Activated B cell treated with CpG ODN at 0.5 μM for 24 hours (primary cell): ENCODE data around the gene NAMPT. TPM values are rescaled to one million over a fixed set of nuclear protein-coding genes. Genes with fewer than 3 reads are reported as not detected.

Experiments
- ATAC-seq: fragments of 200-7000 bp; cut with Tn5 transposase; one replicate; pipeline ENCODE4 v1.10.0; 2021; ENCODE audit warnings: low read depth, mild to moderate bottlenecking, moderate library complexity
- CTCF ChIA-PET: fragments of 350-600 bp; sonication (Branson Sonifier 250); formaldehyde crosslinking; loops from one replicate; lab custom pipeline; 2021; ENCODE audit warnings: antibody characterized with exemption; lab: Charles Lee
- POLR2A ChIA-PET: fragments of 350-600 bp; sonication (Branson Sonifier 250); formaldehyde crosslinking; loops from one replicate; lab custom pipeline; 2021; ENCODE audit warnings: antibody characterized with exemption; lab: Charles Lee
- DNase-seq: peaks from one replicate; pipeline ENCODE4 v3.0.0; 2022
- H3K27ac Mint-ChIP-seq: one replicate; pipeline ENCODE4 v1.8.0; 2020; ENCODE audit warnings: mixed read lengths
- H3K27me3 Mint-ChIP-seq: one replicate; pipeline ENCODE4 v1.8.0; 2021; ENCODE audit warnings: mixed read lengths
- H3K36me3 Mint-ChIP-seq: one replicate; pipeline ENCODE4 v1.8.0; 2021; ENCODE audit warnings: low read depth, mixed read lengths
- H3K4me1 Mint-ChIP-seq: one replicate; pipeline ENCODE4 v1.8.0; 2021; ENCODE audit warnings: mixed read lengths
- H3K4me3 Mint-ChIP-seq: one replicate; pipeline ENCODE4 v1.8.0; 2020; ENCODE audit warnings: mild to moderate bottlenecking, mixed read lengths
- H3K9me3 Mint-ChIP-seq: one replicate; pipeline ENCODE4 v1.8.0; 2020; ENCODE audit warnings: mixed read lengths
- intact Hi-C: fragments of 100-400 bp; cut with micrococcal nuclease; formaldehyde crosslinking; loops from one replicate; pipeline ENCODE4 v1.15.1; 2024
- total RNA-seq: library from RNA; stranded (reverse); gene quantifications from 2 replicates; pipeline ENCODE4 v1.2.3, GENCODE V29; 2022
- TF ChIP-seq, protein P1 (sequence below): fragments of 200-600 bp; IDR thresholded peaks from one replicate; pipeline ENCODE4 v1.8.0; 2022; ENCODE audit warnings: antibody characterized with exemption, mild to moderate bottlenecking

Gene NAMPT
- total RNA-seq, 1 donor from 2014 or later = 90.2 TPM

GRCh38 chr7:106285051-106285854, 470 bp upstream of the NAMPT start:
- H3K27me3 Mint-ChIP-seq = no peaks in the 10 kb centered on the region
- H3K36me3 Mint-ChIP-seq = peaks cover 10% of the 10 kb centered on the region
- intact Hi-C loops = loop anchor here (1.0 to 10.0 kb wide), 16 partner anchors 61 to 1340 kb away; partner anchors contain the start of genes CCDC71L, KMT2E, PIK3CG and PRKAR2B
- H3K4me3 Mint-ChIP-seq = peak overlapping the region; percentile 89
- POLR2A ChIA-PET = interaction anchor here (0.6 to 3.6 kb wide), 37 partner anchors 12 to 1458 kb away, joined by 3 to 74 read pairs (median 4); partner anchors contain the start of genes CBLL1, CCDC71L, HBP1 and KMT2E
- peak; percentile 85 for ATAC-seq
- CTCF ChIA-PET = interaction anchor here (0.6 to 1.7 kb wide), 8 partner anchors 61 to 451 kb away, joined by 3 to 5 read pairs (median 3); no protein-coding TSS in a partner anchor
- peak overlapping the region; percentile 98 for H3K27ac Mint-ChIP-seq
- peaks cover 31% of the 10 kb centered on the region for H3K4me1 Mint-ChIP-seq
- peak; percentile 96 for DNase-seq
- H3K9me3 Mint-ChIP-seq = no peaks in the 10 kb centered on the region
- TF ChIP-seq, protein P1, sequence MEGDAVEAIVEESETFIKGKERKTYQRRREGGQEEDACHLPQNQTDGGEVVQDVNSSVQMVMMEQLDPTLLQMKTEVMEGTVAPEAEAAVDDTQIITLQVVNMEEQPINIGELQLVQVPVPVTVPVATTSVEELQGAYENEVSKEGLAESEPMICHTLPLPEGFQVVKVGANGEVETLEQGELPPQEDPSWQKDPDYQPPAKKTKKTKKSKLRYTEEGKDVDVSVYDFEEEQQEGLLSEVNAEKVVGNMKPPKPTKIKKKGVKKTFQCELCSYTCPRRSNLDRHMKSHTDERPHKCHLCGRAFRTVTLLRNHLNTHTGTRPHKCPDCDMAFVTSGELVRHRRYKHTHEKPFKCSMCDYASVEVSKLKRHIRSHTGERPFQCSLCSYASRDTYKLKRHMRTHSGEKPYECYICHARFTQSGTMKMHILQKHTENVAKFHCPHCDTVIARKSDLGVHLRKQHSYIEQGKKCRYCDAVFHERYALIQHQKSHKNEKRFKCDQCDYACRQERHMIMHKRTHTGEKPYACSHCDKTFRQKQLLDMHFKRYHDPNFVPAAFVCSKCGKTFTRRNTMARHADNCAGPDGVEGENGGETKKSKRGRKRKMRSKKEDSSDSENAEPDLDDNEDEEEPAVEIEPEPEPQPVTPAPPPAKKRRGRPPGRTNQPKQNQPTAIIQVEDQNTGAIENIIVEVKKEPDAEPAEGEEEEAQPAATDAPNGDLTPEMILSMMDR = no peak

DNA sequence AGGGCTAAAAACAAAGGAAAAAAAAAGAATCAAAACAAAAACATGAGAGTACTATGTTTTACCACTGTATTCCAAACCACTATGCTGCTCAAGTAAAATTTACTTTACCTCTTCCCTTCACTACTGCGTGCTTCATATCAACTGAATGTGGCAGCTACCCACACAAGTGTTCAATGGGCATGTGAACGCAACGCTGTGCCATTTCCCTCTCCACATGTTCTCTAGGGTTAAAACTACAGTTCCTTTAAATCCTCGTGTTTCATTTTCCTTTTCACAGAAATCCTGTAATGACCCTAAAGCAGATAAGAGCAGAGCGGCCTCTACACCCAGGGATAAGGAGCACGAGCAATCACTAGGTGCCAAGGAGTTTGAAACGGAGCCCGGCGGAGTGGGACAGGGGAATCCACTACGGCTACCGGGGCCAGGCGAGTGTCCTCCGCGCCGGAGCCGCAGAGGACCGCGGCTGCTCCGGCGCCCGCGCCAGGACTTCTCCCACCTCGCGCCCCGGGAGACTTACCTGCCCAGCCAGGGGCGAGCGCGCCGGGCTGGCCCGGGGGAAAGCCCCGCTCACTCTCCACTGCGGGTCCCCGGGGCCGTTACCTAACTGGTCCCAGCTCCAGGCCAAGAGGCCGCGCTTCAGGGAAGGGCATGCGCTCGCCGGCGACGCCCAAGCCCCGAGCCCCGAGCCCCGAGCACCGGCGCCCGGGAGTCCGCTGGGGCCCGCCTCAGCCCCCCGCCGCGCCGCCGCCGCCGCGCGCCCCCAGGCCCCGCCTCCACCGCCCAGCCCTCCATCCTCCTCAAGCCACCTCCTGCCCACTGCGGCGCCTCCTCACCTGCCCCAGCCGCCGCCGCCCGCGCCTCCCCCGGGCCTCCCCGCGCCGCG, 711 bp downstream of the NAMPT start:
- ATAC-seq (peak; percentile 35), DNase-seq (peak; percentile 62)
- ChIA-PET CTCF (interaction anchor here (1.0 to 1.7 kb wide), 5 partner anchors 62 to 375 kb away, joined by 3 to 5 read pairs (median 3); no protein-coding TSS in a partner anchor), POLR2A (interaction anchor here (0.6 to 3.6 kb wide), 25 partner anchors 11 to 1459 kb away, joined by 3 to 74 read pairs (median 4); partner anchors contain the start of genes CBLL1, HBP1, KMT2E and SYPL1)
- Mint-ChIP-seq H3K9me3 (no peaks in the 10 kb centered on the region), H3K4me1 (peaks cover 40% of the 10 kb centered on the region), H3K4me3 (peak overlapping the region; percentile 89), H3K27me3 (no peaks in the 10 kb centered on the region), H3K27ac (peak overlapping the region; percentile 82), H3K36me3 (peaks cover 10% of the 10 kb centered on the region)
- intact Hi-C loops = loop anchor here (1.0 to 10.0 kb wide), 8 partner anchors 171 to 1339 kb away; partner anchors contain the start of genes PIK3CG, PRKAR2B and SYPL1
- TF ChIP-seq, protein P1 = no peak

GRCh38 chr7:106283501-106283830, 1.3 kb downstream of the NAMPT start:
- H3K4me3 Mint-ChIP-seq = peak overlapping the region; percentile 89
- peak overlapping the region; percentile 82 for H3K27ac Mint-ChIP-seq
- DNase-seq = no peak
- no peaks in the 10 kb centered on the region for H3K27me3 Mint-ChIP-seq
- ATAC-seq = no peak
- no peaks in the 10 kb centered on the region for H3K9me3 Mint-ChIP-seq
- H3K4me1 Mint-ChIP-seq = peaks cover 44% of the 10 kb centered on the region
- TF ChIP-seq, protein P1 = no peak
- intact Hi-C loops = loop anchor here (10.0 kb wide), 4 partner anchors 581 to 1339 kb away; partner anchors contain the start of genes PIK3CG and PRKAR2B
- H3K36me3 Mint-ChIP-seq = peaks cover 14% of the 10 kb centered on the region
- POLR2A ChIA-PET = interaction anchor here (0.8 to 3.6 kb wide), 2 partner anchors 142 to 1270 kb away, joined by 4 to 74 read pairs; no protein-coding TSS in a partner anchor
- CTCF ChIA-PET = no interaction called here

DNA sequence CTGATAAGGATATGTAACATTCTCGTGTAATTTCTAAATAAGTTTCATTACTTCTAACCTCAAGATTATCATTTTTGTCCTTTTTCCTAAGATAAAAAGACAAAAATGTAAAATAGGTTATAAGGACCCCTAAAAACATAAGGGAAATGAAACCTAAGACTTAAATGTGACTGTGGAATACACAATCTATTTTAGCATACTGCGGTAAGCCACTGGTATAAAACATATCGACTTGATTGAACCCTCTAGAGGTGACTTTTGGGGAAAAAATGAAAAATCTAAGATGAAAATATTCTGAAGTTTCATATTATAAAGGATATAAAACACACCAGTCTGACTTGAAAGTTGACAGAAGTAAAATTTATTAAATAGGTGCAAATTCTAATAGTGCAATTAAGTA, 1.9 kb downstream of the NAMPT start:
- CTCF ChIA-PET = no interaction called here
- peaks cover 18% of the 10 kb centered on the region for H3K36me3 Mint-ChIP-seq
- H3K27ac Mint-ChIP-seq = no peak overlapping the region
- ATAC-seq = no peak
- intact Hi-C loops = loop anchor here (10.0 kb wide), 4 partner anchors 582 to 1338 kb away; partner anchors contain the start of genes PIK3CG and PRKAR2B
- no peak for DNase-seq
- POLR2A ChIA-PET = no interaction called here
- H3K27me3 Mint-ChIP-seq = no peaks in the 10 kb centered on the region
- peak overlapping the region; percentile 89 for H3K4me3 Mint-ChIP-seq
- TF ChIP-seq, protein P1 = no peak
- no peaks in the 10 kb centered on the region for H3K9me3 Mint-ChIP-seq
- peaks cover 45% of the 10 kb centered on the region for H3K4me1 Mint-ChIP-seq
